DND-41 (cell line): ENCODE measurements around the gene NEUROD2.

ENCODE experiments used
- ATAC-seq: fragments of 200-7000 bp; cut with Tn5 transposase; 3 replicates; pipeline ENCODE4 v1.9.1; 2021; ENCODE audit warnings: low read depth; ENCODE audit not compliant: insufficient read depth
- DNase-seq: peaks from one replicate; pipeline ENCODE4 v3.0.0-alpha.2; 2020
- H2AFZ ChIP-seq: 2 replicates; pipeline ENCODE4 v1.6.0; 2012; ENCODE audit warnings: low read depth, low read length
- H3K27ac ChIP-seq: 2 replicates; pipeline ENCODE4 v1.5.1; 2012; ENCODE audit warnings: low read length, inconsistent platforms
- H3K27me3 ChIP-seq: fragments of 200-600 bp; sonication (generic); 2 replicates; pipeline ENCODE4 v1.6.0; 2012; ENCODE audit warnings: low read length, mild to moderate bottlenecking, inconsistent platforms; ENCODE audit not compliant: insufficient read depth, poor library complexity
- H3K36me3 ChIP-seq: 2 replicates; pipeline ENCODE4 v1.5.1; 2012; ENCODE audit warnings: low read length, inconsistent platforms; ENCODE audit not compliant: insufficient read depth
- H3K4me1 ChIP-seq: 2 replicates; pipeline ENCODE4 v1.5.1; 2012; ENCODE audit warnings: mild to moderate bottlenecking, low read length; ENCODE audit not compliant: insufficient read depth
- H3K4me2 ChIP-seq: 2 replicates; pipeline ENCODE4 v1.6.0; 2012; ENCODE audit warnings: mild to moderate bottlenecking, moderate library complexity, low read length, inconsistent platforms; ENCODE audit not compliant: insufficient read depth
- H3K4me3 ChIP-seq, 2 experiments: fragments of 200-600 bp in 1 of 2; shearing (Covaris generic) in 1 of 2; 2 replicates each; pipeline ENCODE4 v1.5.1; 2012 to 2016; ENCODE audit warnings: inconsistent platforms in 2 of 2, low read length in 2 of 2, mild to moderate bottlenecking in 2 of 2, low read depth in 1 of 2, moderate library complexity in 1 of 2
- H3K79me2 ChIP-seq: 2 replicates; pipeline ENCODE4 v1.6.0; 2012; ENCODE audit warnings: low read length, inconsistent platforms; ENCODE audit not compliant: insufficient read depth
- H3K9ac ChIP-seq: 2 replicates; pipeline ENCODE4 v1.6.0; 2012; ENCODE audit warnings: low read depth, mild to moderate bottlenecking, inconsistent platforms, low read length, moderate library complexity
- H3K9me3 ChIP-seq: 2 replicates; pipeline ENCODE4 v1.5.1; 2012; ENCODE audit warnings: low read length, moderate library complexity, mild to moderate bottlenecking, inconsistent platforms; ENCODE audit not compliant: insufficient read depth, severe bottlenecking
- H4K20me1 ChIP-seq: 2 replicates; pipeline ENCODE4 v1.6.0; 2012; ENCODE audit warnings: low read length; ENCODE audit not compliant: insufficient read depth
- CTCF ChIP-seq: IDR thresholded peaks from 2 replicates; pipeline ENCODE4 v1.5.1; 2012; ENCODE audit warnings: borderline replicate concordance, low read length, moderate library complexity, mild to moderate bottlenecking; ENCODE audit not compliant: poor library complexity, severe bottlenecking; ENCODE audit errors: extremely low read depth
- EZH2 ChIP-seq: IDR thresholded peaks from 3 replicates; pipeline ENCODE4 v1.6.1; 2012; ENCODE audit warnings: borderline replicate concordance, low read depth, mild to moderate bottlenecking, moderate library complexity, low read length, inconsistent platforms; ENCODE audit not compliant: severe bottlenecking

NEUROD2 gene

GRCh38 chr17:39562395-39562794, 45.3 kb downstream of the NEUROD2 start:
- H3K9ac ChIP-seq: no peak overlapping the region
- ATAC-seq (no peak), DNase-seq (no peak)
- H3K4me2 ChIP-seq: no peak overlapping the region
- H3K36me3 ChIP-seq: peaks cover 5% of the 10 kb centered on the region; the same call in 1 of the 2 replicates
- H2AFZ ChIP-seq: no peak overlapping the region
- H3K4me1 ChIP-seq: no peaks in the 10 kb centered on the region
- H3K4me3 ChIP-seq: no peak overlapping the region
- H3K27me3 ChIP-seq: no peaks in the 10 kb centered on the region
- H3K27ac ChIP-seq: no peak overlapping the region
- H4K20me1 ChIP-seq: no peaks in the 10 kb centered on the region
- TF ChIP-seq CTCF (no peak), EZH2 (no peak)
- H3K79me2 ChIP-seq: no peaks in the 10 kb centered on the region
- H3K9me3 ChIP-seq: no peaks in the 10 kb centered on the region

- H3K9me3 ChIP-seq: no peaks in the 10 kb centered on the region
- DNase-seq: no peak
- ATAC-seq: no peak
- no peaks in the 10 kb centered on the region for H3K4me1 ChIP-seq
- TF ChIP-seq EZH2 (no peak), CTCF (no peak)
- H3K79me2 ChIP-seq: no peaks in the 10 kb centered on the region
- no peaks in the 10 kb centered on the region for H3K27me3 ChIP-seq
- H3K4me3 ChIP-seq: no peak overlapping the region
- H3K9ac ChIP-seq: no peak overlapping the region
- H3K27ac ChIP-seq: no peak overlapping the region
- no peak overlapping the region for H3K4me2 ChIP-seq
- peaks cover 23% of the 10 kb centered on the region for H3K36me3 ChIP-seq
- no peaks in the 10 kb centered on the region for H4K20me1 ChIP-seq
- H2AFZ ChIP-seq: no peak overlapping the region
Observed at GRCh38 chr17:39556423-39556822, 51.3 kb downstream of the NEUROD2 start.

GRCh38 chr17:39555368-39555767, 52.4 kb downstream of the NEUROD2 start:
- Histone ChIP-seq H3K9ac (no peak overlapping the region), H3K4me1 (no peaks in the 10 kb centered on the region), H4K20me1 (no peaks in the 10 kb centered on the region), H3K4me3 (no peak overlapping the region), H3K79me2 (no peaks in the 10 kb centered on the region), H3K27me3 (no peaks in the 10 kb centered on the region), H3K27ac (no peak overlapping the region), H3K9me3 (no peaks in the 10 kb centered on the region), H3K36me3 (peaks cover 22% of the 10 kb centered on the region), H3K4me2 (no peak overlapping the region), H2AFZ (no peak overlapping the region)
- ATAC-seq: no peak
- no peak for DNase-seq
- TF ChIP-seq CTCF (no peak), EZH2 (no peak)
